ENCODE data around the gene MEI4.

MEI4 gene

DNA sequence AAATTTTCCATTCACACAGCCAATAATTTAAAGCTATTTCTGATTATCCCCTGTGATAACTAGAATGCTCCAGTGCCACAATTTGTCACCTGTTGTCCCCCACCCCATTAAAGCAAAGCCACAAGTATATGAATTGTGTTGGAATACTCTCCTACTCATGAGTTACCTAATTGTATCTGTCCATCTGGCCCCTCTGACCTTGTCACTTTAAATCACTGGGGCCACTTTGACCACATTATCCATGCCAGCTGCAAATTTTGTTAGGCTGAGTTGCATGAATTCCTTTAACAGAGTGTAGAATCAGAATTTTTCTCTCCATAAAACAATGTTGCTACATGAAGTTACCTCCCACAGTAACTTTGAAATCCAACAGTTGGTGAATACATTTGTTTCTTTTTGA is 204.6 kb downstream of the MEI4 start:
- no peak for TF ChIP-seq EZH2phosphoT487 (IDR thresholded peaks at IDR 0.05; ENCODE audit: borderline replicate concordance)
- TF ChIP-seq, protein P1, sequence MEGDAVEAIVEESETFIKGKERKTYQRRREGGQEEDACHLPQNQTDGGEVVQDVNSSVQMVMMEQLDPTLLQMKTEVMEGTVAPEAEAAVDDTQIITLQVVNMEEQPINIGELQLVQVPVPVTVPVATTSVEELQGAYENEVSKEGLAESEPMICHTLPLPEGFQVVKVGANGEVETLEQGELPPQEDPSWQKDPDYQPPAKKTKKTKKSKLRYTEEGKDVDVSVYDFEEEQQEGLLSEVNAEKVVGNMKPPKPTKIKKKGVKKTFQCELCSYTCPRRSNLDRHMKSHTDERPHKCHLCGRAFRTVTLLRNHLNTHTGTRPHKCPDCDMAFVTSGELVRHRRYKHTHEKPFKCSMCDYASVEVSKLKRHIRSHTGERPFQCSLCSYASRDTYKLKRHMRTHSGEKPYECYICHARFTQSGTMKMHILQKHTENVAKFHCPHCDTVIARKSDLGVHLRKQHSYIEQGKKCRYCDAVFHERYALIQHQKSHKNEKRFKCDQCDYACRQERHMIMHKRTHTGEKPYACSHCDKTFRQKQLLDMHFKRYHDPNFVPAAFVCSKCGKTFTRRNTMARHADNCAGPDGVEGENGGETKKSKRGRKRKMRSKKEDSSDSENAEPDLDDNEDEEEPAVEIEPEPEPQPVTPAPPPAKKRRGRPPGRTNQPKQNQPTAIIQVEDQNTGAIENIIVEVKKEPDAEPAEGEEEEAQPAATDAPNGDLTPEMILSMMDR (conservative IDR thresholded peaks at IDR 0.05; ENCODE audit: low read length): no peak
- Histone ChIP-seq H3K36me3 (ENCODE audit: insufficient read depth, low read length) (no peaks in the 10 kb centered on the region), H3K9me3 (ENCODE audit: insufficient read depth, low read depth, low read length) (no peaks in the 10 kb centered on the region), H3K9ac (ENCODE audit: low read depth, low read length, poor library complexity, severe bottlenecking) (no peak overlapping the region), H3K9me2 (replicated peaks; ENCODE audit: low read depth, low read length) (no peaks in the 10 kb centered on the region), H3K4me2 (ENCODE audit: low read depth, low read length, poor library complexity, severe bottlenecking) (no peak overlapping the region), H3F3A (ENCODE audit: low read depth) (no peaks in the 10 kb centered on the region), H3K4me3 (ENCODE audit: low read length, poor library complexity, severe bottlenecking) (no peak overlapping the region), H3K4me1 (ENCODE audit: insufficient read depth, low read length, poor library complexity, severe bottlenecking) (no peaks in the 10 kb centered on the region), H4K20me1 (ENCODE audit: insufficient read depth, low read length, poor library complexity, severe bottlenecking) (no peaks in the 10 kb centered on the region), H3K27me3 (ENCODE audit: insufficient read depth, low read length, poor library complexity, severe bottlenecking) (no peaks in the 10 kb centered on the region), H3K79me2 (ENCODE audit: insufficient read depth, low read length) (no peaks in the 10 kb centered on the region), H2AFZ (ENCODE audit: low read length) (no peak overlapping the region)

GRCh38 chr6:77876300-77876699 is 223.5 kb downstream of the MEI4 start:
- H3K9me3 ChIP-seq (ENCODE audit: insufficient read depth, low read depth, low read length): no peaks in the 10 kb centered on the region
- H3K36me3 ChIP-seq (ENCODE audit: insufficient read depth, low read length): no peaks in the 10 kb centered on the region
- H3K4me1 ChIP-seq (ENCODE audit: insufficient read depth, low read length, poor library complexity, severe bottlenecking): no peaks in the 10 kb centered on the region
- TF ChIP-seq, protein P1 (conservative IDR thresholded peaks at IDR 0.05; ENCODE audit: low read length): no peak
- TF ChIP-seq EZH2phosphoT487 (IDR thresholded peaks at IDR 0.05; ENCODE audit: borderline replicate concordance): no peak
- H3K4me3 ChIP-seq (ENCODE audit: low read length, poor library complexity, severe bottlenecking): no peak overlapping the region
- no peaks in the 10 kb centered on the region for H3K9me2 ChIP-seq (replicated peaks; ENCODE audit: low read depth, low read length)
- no peak overlapping the region for H3K9ac ChIP-seq (ENCODE audit: low read depth, low read length, poor library complexity, severe bottlenecking)
- H3K79me2 ChIP-seq (ENCODE audit: insufficient read depth, low read length): no peaks in the 10 kb centered on the region
- H2AFZ ChIP-seq (ENCODE audit: low read length): no peak overlapping the region
- no peaks in the 10 kb centered on the region for H3F3A ChIP-seq (ENCODE audit: low read depth)
- no peaks in the 10 kb centered on the region for H3K27me3 ChIP-seq (ENCODE audit: insufficient read depth, low read length, poor library complexity, severe bottlenecking)
- no peak overlapping the region for H3K4me2 ChIP-seq (ENCODE audit: low read depth, low read length, poor library complexity, severe bottlenecking)
- no peaks in the 10 kb centered on the region for H4K20me1 ChIP-seq (ENCODE audit: insufficient read depth, low read length, poor library complexity, severe bottlenecking)

GRCh38 chr6:77879527-77879926 is 226.7 kb downstream of the MEI4 start:
- Histone ChIP-seq H3K9me2 (replicated peaks; ENCODE audit: low read depth, low read length) (no peaks in the 10 kb centered on the region), H4K20me1 (ENCODE audit: insufficient read depth, low read length, poor library complexity, severe bottlenecking) (no peaks in the 10 kb centered on the region), H3K4me2 (ENCODE audit: low read depth, low read length, poor library complexity, severe bottlenecking) (no peak overlapping the region), H2AFZ (ENCODE audit: low read length) (no peak overlapping the region), H3K4me1 (ENCODE audit: insufficient read depth, low read length, poor library complexity, severe bottlenecking) (no peaks in the 10 kb centered on the region), H3K9ac (ENCODE audit: low read depth, low read length, poor library complexity, severe bottlenecking) (no peak overlapping the region), H3K27me3 (ENCODE audit: insufficient read depth, low read length, poor library complexity, severe bottlenecking) (no peaks in the 10 kb centered on the region), H3K4me3 (ENCODE audit: low read length, poor library complexity, severe bottlenecking) (no peak overlapping the region), H3K36me3 (ENCODE audit: insufficient read depth, low read length) (no peaks in the 10 kb centered on the region), H3K9me3 (ENCODE audit: insufficient read depth, low read depth, low read length) (no peaks in the 10 kb centered on the region), H3F3A (ENCODE audit: low read depth) (no peaks in the 10 kb centered on the region), H3K79me2 (ENCODE audit: insufficient read depth, low read length) (no peaks in the 10 kb centered on the region)
- TF ChIP-seq, protein P1 (conservative IDR thresholded peaks at IDR 0.05; ENCODE audit: low read length): no peak
- TF ChIP-seq EZH2phosphoT487 (IDR thresholded peaks at IDR 0.05; ENCODE audit: borderline replicate concordance): no peak
